Keratinocyte (primary cell): ENCODE results near the gene GPC3. TPM values are rescaled to one million over a fixed set of nuclear protein-coding genes. Genes with fewer than 3 reads are reported as not detected.

Experiments used
- DNase-seq: peaks from one replicate; pipeline ENCODE4 v3.0.0-alpha.2; 2011; ENCODE audit warnings: low read depth, missing footprints, low spot score
- FAIRE-seq: peaks from 2 replicates; lab custom pipeline; 2011; peaks lifted over from hg19 to GRCh38; lab: Jason Lieb, UNC
- H2AFZ ChIP-seq: 2 replicates; pipeline ENCODE4 v1.6.0; 2012; ENCODE audit warnings: low read length, control low read depth, inconsistent platforms; ENCODE audit not compliant: control insufficient read depth
- H3K27ac ChIP-seq: 2 replicates; pipeline ENCODE4 v1.5.1; 2011; ENCODE audit warnings: low read length; ENCODE audit not compliant: control insufficient read depth, insufficient read depth
- H3K27me3 ChIP-seq: 3 replicates; pipeline ENCODE4 v1.6.0; 2011; ENCODE audit warnings: low read length; ENCODE audit not compliant: control insufficient read depth, insufficient read depth; ENCODE audit errors: extremely low read depth
- H3K36me3 ChIP-seq, 2 experiments: 2 replicates in 1 of 2; 3 replicates in 1 of 2; pipeline ENCODE4 v1.5.1; 2011; ENCODE audit warnings: low read length in 2 of 2, mild to moderate bottlenecking in 1 of 2; ENCODE audit not compliant: control insufficient read depth in 2 of 2, insufficient read depth in 2 of 2; ENCODE audit errors: extremely low read depth in 1 of 2
- H3K4me1 ChIP-seq: 3 replicates; pipeline ENCODE4 v1.5.1; 2011; ENCODE audit warnings: low read length; ENCODE audit not compliant: control insufficient read depth, insufficient read depth; ENCODE audit errors: extremely low read depth
- H3K4me2 ChIP-seq: 3 replicates; pipeline ENCODE4 v1.6.0; 2011; ENCODE audit warnings: low read depth, low read length; ENCODE audit not compliant: control insufficient read depth, insufficient read depth; ENCODE audit errors: extremely low read depth
- H3K4me3 ChIP-seq, 3 experiments: fragments of 200-600 bp in 1 of 3; sonication (generic) in 1 of 3; 2 replicates in 2 of 3; 3 replicates in 1 of 3; pipeline ENCODE4 v1.5.1; 2011 to 2016; ENCODE audit warnings: low read length in 3 of 3, mild to moderate bottlenecking in 3 of 3, control low read depth in 2 of 3, inconsistent platforms in 1 of 3, low read depth in 1 of 3, mixed read lengths in 1 of 3, mixed run types in 1 of 3, moderate library complexity in 1 of 3; ENCODE audit not compliant: control insufficient read depth in 2 of 3, insufficient read depth in 2 of 3; ENCODE audit errors: extremely low read depth in 1 of 3
- H3K79me2 ChIP-seq: 2 replicates; pipeline ENCODE4 v1.6.0; 2012; ENCODE audit warnings: low read length; ENCODE audit not compliant: control insufficient read depth, insufficient read depth
- H3K9ac ChIP-seq: 3 replicates; pipeline ENCODE4 v1.6.0; 2011; ENCODE audit warnings: low read length; ENCODE audit not compliant: control insufficient read depth, insufficient read depth; ENCODE audit errors: extremely low read depth
- H3K9me1 ChIP-seq: 3 replicates; pipeline ENCODE4 v1.6.0; 2011; ENCODE audit warnings: low read length; ENCODE audit not compliant: control insufficient read depth, insufficient read depth; ENCODE audit errors: extremely low read depth
- H3K9me3 ChIP-seq: 2 replicates; pipeline ENCODE4 v1.5.1; 2012; ENCODE audit warnings: low read depth, low read length; ENCODE audit not compliant: control insufficient read depth
- H4K20me1 ChIP-seq: 3 replicates; pipeline ENCODE4 v1.6.0; 2011; ENCODE audit warnings: low read length; ENCODE audit not compliant: control insufficient read depth, insufficient read depth; ENCODE audit errors: extremely low read depth
- EZH2 ChIP-seq: IDR thresholded peaks from one replicate; pipeline ENCODE4 v1.6.1; 2012; ENCODE audit warnings: inconsistent platforms, mild to moderate bottlenecking, low read length, moderate library complexity
- dilution Hi-C: fragments of 300-500 bp; cut with MboI; formaldehyde crosslinking; loops from one replicate; pipeline ENCODE4 v1.7.0; 2020; ENCODE audit warnings: low sequenced_read_pairs; ENCODE audit not compliant: extremely low pct_ligation_motif_present
- polyA plus RNA-seq, 5 experiments: library from polyadenylated mRNA; depleted of rRNA in 3 of 5; stranded (reverse) in 3 of 5; stranded (forward) in 1 of 5; unstranded in 1 of 5; fragments of >200 nt; gene quantifications; 1 replicate in 1 of 5; 2 replicates in 3 of 5; 3 replicates in 1 of 5; pipeline versions ENCODE4 v1.2.1 to v1.2.3, GENCODE V29; 2011 to 2012; ENCODE audit warnings: missing spikeins in 2 of 5, low read depth in 1 of 5, low replicate concordance in 1 of 5
- TF ChIP-seq, protein P1 (sequence below), 3 experiments: IDR thresholded peaks in 1 of 3; conservative IDR thresholded peaks in 1 of 3; optimal IDR thresholded peaks in 1 of 3; 2 replicates in 2 of 3; 3 replicates in 1 of 3; pipeline versions ENCODE3 to v1.5.1; 2011; ENCODE audit warnings: low read length in 3 of 3, mild to moderate bottlenecking in 3 of 3, moderate library complexity in 2 of 3, control low read depth in 1 of 3, inconsistent platforms in 1 of 3; ENCODE audit not compliant: insufficient read depth in 2 of 3; ENCODE audit errors: extremely low read depth in 1 of 3

GPC3 gene
- polyA plus RNA-seq, 1 donor (not counting 4 experiments of a cell fraction or from before 2014, with no cell fraction given), result 0.03 TPM

DNA sequence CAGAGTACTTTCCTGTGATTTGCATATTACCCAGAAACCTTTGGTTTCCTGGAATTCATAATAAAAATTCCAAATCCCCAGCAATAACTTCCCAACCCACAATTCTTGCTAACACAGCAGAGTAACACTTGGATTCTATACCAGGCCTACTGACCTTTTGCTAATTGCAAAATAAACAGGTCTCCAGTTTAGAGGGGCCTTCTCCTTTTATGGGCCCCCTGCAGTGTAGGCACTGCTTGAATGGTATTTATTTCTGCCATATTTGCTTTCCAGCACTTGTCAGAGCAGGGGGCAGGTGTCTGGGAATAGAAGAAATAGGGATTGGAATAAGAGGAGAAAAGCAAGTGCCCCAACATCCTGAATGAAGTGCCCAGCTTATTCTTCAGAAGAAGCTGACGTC, 25.3 kb upstream of the GPC3 start:
- no peak for FAIRE-seq
- no peak overlapping the region for H3K4me3 ChIP-seq
- H3K79me2 ChIP-seq, result no peaks in the 10 kb centered on the region
- dilution Hi-C loops, result no loop called here
- H3K27ac ChIP-seq, result no peak overlapping the region
- peaks cover 6% of the 10 kb centered on the region for H3K4me1 ChIP-seq
- H3K9me3 ChIP-seq, result no peaks in the 10 kb centered on the region
- no peaks in the 10 kb centered on the region for H4K20me1 ChIP-seq
- no peak for DNase-seq
- H2AFZ ChIP-seq, result no peak overlapping the region
- H3K36me3 ChIP-seq, result no peaks in the 10 kb centered on the region
- H3K9ac ChIP-seq, result no peak overlapping the region
- no peak overlapping the region for H3K4me2 ChIP-seq
- TF ChIP-seq, protein P1, sequence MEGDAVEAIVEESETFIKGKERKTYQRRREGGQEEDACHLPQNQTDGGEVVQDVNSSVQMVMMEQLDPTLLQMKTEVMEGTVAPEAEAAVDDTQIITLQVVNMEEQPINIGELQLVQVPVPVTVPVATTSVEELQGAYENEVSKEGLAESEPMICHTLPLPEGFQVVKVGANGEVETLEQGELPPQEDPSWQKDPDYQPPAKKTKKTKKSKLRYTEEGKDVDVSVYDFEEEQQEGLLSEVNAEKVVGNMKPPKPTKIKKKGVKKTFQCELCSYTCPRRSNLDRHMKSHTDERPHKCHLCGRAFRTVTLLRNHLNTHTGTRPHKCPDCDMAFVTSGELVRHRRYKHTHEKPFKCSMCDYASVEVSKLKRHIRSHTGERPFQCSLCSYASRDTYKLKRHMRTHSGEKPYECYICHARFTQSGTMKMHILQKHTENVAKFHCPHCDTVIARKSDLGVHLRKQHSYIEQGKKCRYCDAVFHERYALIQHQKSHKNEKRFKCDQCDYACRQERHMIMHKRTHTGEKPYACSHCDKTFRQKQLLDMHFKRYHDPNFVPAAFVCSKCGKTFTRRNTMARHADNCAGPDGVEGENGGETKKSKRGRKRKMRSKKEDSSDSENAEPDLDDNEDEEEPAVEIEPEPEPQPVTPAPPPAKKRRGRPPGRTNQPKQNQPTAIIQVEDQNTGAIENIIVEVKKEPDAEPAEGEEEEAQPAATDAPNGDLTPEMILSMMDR (optimal IDR thresholded peaks at IDR 0.05 in 1 of 3, IDR thresholded peaks at IDR 0.05 in 1 of 3, conservative IDR thresholded peaks at IDR 0.05 in 1 of 3; ENCODE audit: extremely low read depth in 1 of 3, insufficient read depth in 2 of 3, low read length in 3 of 3), result no peak
- no peak for TF ChIP-seq EZH2
- no peaks in the 10 kb centered on the region for H3K27me3 ChIP-seq
- no peaks in the 10 kb centered on the region for H3K9me1 ChIP-seq

DNA sequence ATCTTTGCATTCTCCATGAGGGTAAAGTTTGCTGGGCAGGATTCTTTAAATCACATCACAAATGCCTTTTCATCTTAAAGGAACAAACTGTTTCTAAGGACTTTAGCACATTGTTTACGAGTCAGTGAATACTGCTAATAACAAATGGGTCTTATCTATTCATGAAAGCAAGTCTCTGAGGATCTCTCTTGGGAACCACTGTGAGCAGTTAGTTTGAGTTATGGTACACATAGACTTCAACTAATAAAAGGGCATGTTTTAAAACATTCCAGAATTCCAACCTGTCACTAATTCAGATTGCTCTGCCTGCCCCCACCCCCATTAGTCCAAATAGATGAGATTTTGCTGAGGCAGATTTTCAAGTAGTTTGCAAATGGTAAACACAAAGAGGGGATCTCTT, 22.3 kb upstream of the GPC3 start:
- FAIRE-seq, result no peak

More for the DNA sequence above, 22.3 kb upstream of the GPC3 start:
- dilution Hi-C loops, result no loop called here
- Histone ChIP-seq H3K9me1 (no peaks in the 10 kb centered on the region), H3K9me3 (no peaks in the 10 kb centered on the region), H3K27ac (no peak overlapping the region), H3K27me3 (no peaks in the 10 kb centered on the region), H3K4me3 (no peak overlapping the region), H3K4me1 (peaks cover 16% of the 10 kb centered on the region), H3K79me2 (no peaks in the 10 kb centered on the region), H2AFZ (no peak overlapping the region), H3K4me2 (no peak overlapping the region), H4K20me1 (no peaks in the 10 kb centered on the region), H3K36me3 (no peaks in the 10 kb centered on the region), H3K9ac (no peak overlapping the region)
- no peak for TF ChIP-seq EZH2
- TF ChIP-seq, protein P1 (optimal IDR thresholded peaks at IDR 0.05 in 1 of 3, IDR thresholded peaks at IDR 0.05 in 1 of 3, conservative IDR thresholded peaks at IDR 0.05 in 1 of 3; ENCODE audit: extremely low read depth in 1 of 3, insufficient read depth in 2 of 3, low read length in 3 of 3), result no peak
- DNase-seq, result no peak
